CD4-positive, CD25-positive, alpha-beta regulatory T cell (primary cell): ENCODE measurements around the gene SLC27A4. TPM values are rescaled to one million over a fixed set of nuclear protein-coding genes. Genes with fewer than 3 reads are reported as not detected.
A peak's percentile ranks its signal among the peaks of the same experiment; 100 is the strongest.

ENCODE experiments used
- ATAC-seq, 2 donors: fragments of 150-1000 bp; cut with Tn5 transposase; one replicate each; pipeline ENCODE4 v1.10.0; 2021; ENCODE audit warnings: low read depth in 2 of 2, moderate number of reproducible peaks in 2 of 2, moderate library complexity in 1 of 2
- DNase-seq, 3 donors: peaks; one replicate each; pipeline versions ENCODE4 v3.0.0 to v3.0.0-alpha.2; 2012 to 2022; ENCODE audit warnings: mixed read lengths in 1 of 3
- H3K27ac ChIP-seq: one replicate; pipeline ENCODE4 v1.7.0; 2013; ENCODE audit warnings: mild to moderate bottlenecking, low read length; ENCODE audit not compliant: insufficient read depth, poor library complexity, severe bottlenecking
- H3K27me3 ChIP-seq: one replicate; pipeline ENCODE4 v1.7.0; 2013; ENCODE audit warnings: low read length; ENCODE audit not compliant: control insufficient read depth, insufficient read depth
- H3K36me3 ChIP-seq: one replicate; pipeline ENCODE4 v1.7.0; 2013; ENCODE audit warnings: mild to moderate bottlenecking, low read length, moderate library complexity; ENCODE audit not compliant: control insufficient read depth, insufficient read depth
- H3K4me1 ChIP-seq: 2 replicates; pipeline ENCODE4 v1.7.0; 2013; ENCODE audit warnings: mild to moderate bottlenecking, low read length; ENCODE audit not compliant: insufficient read depth, control insufficient read depth, poor library complexity, severe bottlenecking
- H3K4me3 ChIP-seq: one replicate; pipeline ENCODE4 v1.7.0; 2013; ENCODE audit warnings: low read depth, mild to moderate bottlenecking, low read length, moderate library complexity
- H3K9me3 ChIP-seq, 2 experiments: 1 replicate in 1 of 2; 2 replicates in 1 of 2; pipeline ENCODE4 v1.7.0; 2013; ENCODE audit warnings: low read length in 2 of 2, mild to moderate bottlenecking in 1 of 2, moderate library complexity in 1 of 2; ENCODE audit not compliant: control insufficient read depth in 2 of 2
- H3K27ac Mint-ChIP-seq, 3 donors: one replicate each; pipeline ENCODE4 v1.8.0; 2020 to 2022; ENCODE audit warnings: mild to moderate bottlenecking in 3 of 3, mixed read lengths in 3 of 3, moderate library complexity in 2 of 3
- H3K27me3 Mint-ChIP-seq: one replicate; pipeline ENCODE4 v1.8.0; 2022; ENCODE audit warnings: mild to moderate bottlenecking, mixed read lengths
- H3K36me3 Mint-ChIP-seq: one replicate; pipeline ENCODE4 v1.8.0; 2020; ENCODE audit warnings: mixed read lengths
- H3K4me1 Mint-ChIP-seq, 4 donors: one replicate each; pipeline ENCODE4 v1.8.0; 2020 to 2022; ENCODE audit warnings: mixed read lengths in 4 of 4, mild to moderate bottlenecking in 1 of 4
- H3K4me3 Mint-ChIP-seq, 4 donors: one replicate each; pipeline ENCODE4 v1.8.0; 2020 to 2022; ENCODE audit warnings: mild to moderate bottlenecking in 4 of 4, mixed read lengths in 4 of 4, moderate library complexity in 3 of 4
- H3K9me3 Mint-ChIP-seq, 7 donors: one replicate each; pipeline ENCODE4 v1.8.0; 2020 to 2022; ENCODE audit warnings: mixed read lengths in 7 of 7, mild to moderate bottlenecking in 3 of 7, moderate library complexity in 2 of 7
- polyA plus RNA-seq, 4 donors: library from polyadenylated mRNA; unstranded; fragments of 300-500 nt; fragmentation: Illumina TruSeq; gene quantifications; one replicate each; pipeline ENCODE4 v1.2.3, GENCODE V29; 2021
- total RNA-seq: library from RNA; stranded (reverse); gene quantifications from one replicate; pipeline ENCODE4 v1.2.3, GENCODE V29; 2022

SLC27A4 gene
- total and polyA plus RNA-seq, 5 donors from 2014 or later = 5.5 to 8.7 (median 7.1) TPM

GRCh38 chr9:128298535-128299482 lies 41.5 kb upstream of the SLC27A4 start:
- DNase-seq = no peak
- H3K4me3 ChIP-seq = no peak overlapping the region
- H3K36me3 Mint-ChIP-seq = peaks cover 4% of the 10 kb centered on the region
- no peak for ATAC-seq
- no peak overlapping the region for H3K4me3 Mint-ChIP-seq
- H3K27me3 Mint-ChIP-seq = no peaks in the 10 kb centered on the region
- no peak overlapping the region for H3K27ac ChIP-seq
- H3K4me1 ChIP-seq = no peaks in the 10 kb centered on the region
- no peaks in the 10 kb centered on the region for H3K27me3 ChIP-seq
- H3K36me3 ChIP-seq = no peaks in the 10 kb centered on the region
- no peak overlapping the region for H3K27ac Mint-ChIP-seq
- H3K4me1 Mint-ChIP-seq = peaks cover 0 to 4% (median 1%) of the 10 kb centered on the region in 4 donors
- H3K9me3 ChIP-seq = no peaks in the 10 kb centered on the region
- H3K9me3 Mint-ChIP-seq = no peaks in the 10 kb centered on the region

GRCh38 chr9:128304136-128304970 lies 36.0 kb upstream of the SLC27A4 start:
- Histone ChIP-seq H3K4me3 (no peak overlapping the region), H3K36me3 (peaks cover 7% of the 10 kb centered on the region), H3K4me1 (no peaks in the 10 kb centered on the region), H3K9me3 (no peaks in the 10 kb centered on the region), H3K27ac (no peak overlapping the region), H3K27me3 (no peaks in the 10 kb centered on the region)
- Mint-ChIP-seq H3K27me3 (no peaks in the 10 kb centered on the region), H3K36me3 (peaks cover 7% of the 10 kb centered on the region), H3K4me1 (peaks cover 0 to 4% (median 0%) of the 10 kb centered on the region in 4 donors), H3K27ac (peak overlapping the region; percentile 17 to 40 (median 38)), H3K9me3 (peaks cover 0 to 2% (median 0%) of the 10 kb centered on the region in 7 donors), H3K4me3 (no peak overlapping the region)
- no peak for ATAC-seq
- DNase-seq = no peak

- Histone ChIP-seq H3K27ac (no peak overlapping the region), H3K36me3 (peaks cover 13% of the 10 kb centered on the region), H3K4me1 (no peaks in the 10 kb centered on the region), H3K9me3 (no peaks in the 10 kb centered on the region), H3K27me3 (no peaks in the 10 kb centered on the region), H3K4me3 (no peak overlapping the region)
- H3K27me3 Mint-ChIP-seq = no peaks in the 10 kb centered on the region
- H3K36me3 Mint-ChIP-seq = peaks cover 8% of the 10 kb centered on the region
- peaks cover 0 to 2% (median 0%) of the 10 kb centered on the region in 7 donors for H3K9me3 Mint-ChIP-seq
- H3K27ac Mint-ChIP-seq = peak overlapping the region in 2 of 3 donors; percentile 40 to 73
- DNase-seq (no peak), ATAC-seq (no peak)
- no peak overlapping the region for H3K4me3 Mint-ChIP-seq
- H3K4me1 Mint-ChIP-seq = peaks cover 0 to 4% (median 0%) of the 10 kb centered on the region in 4 donors
Observed at GRCh38 chr9:128304971-128305288, 35.4 kb upstream of the SLC27A4 start.

GRCh38 chr9:128309551-128309950 lies 30.8 kb upstream of the SLC27A4 start:
- Mint-ChIP-seq H3K27ac (no peak overlapping the region), H3K4me3 (no peak overlapping the region), H3K4me1 (peaks cover 0 to 4% (median 0%) of the 10 kb centered on the region in 4 donors), H3K27me3 (no peaks in the 10 kb centered on the region), H3K36me3 (peaks cover 14% of the 10 kb centered on the region), H3K9me3 (peaks cover 0 to 2% (median 0%) of the 10 kb centered on the region in 7 donors)
- Histone ChIP-seq H3K36me3 (peaks cover 33% of the 10 kb centered on the region), H3K4me1 (no peaks in the 10 kb centered on the region), H3K27me3 (no peaks in the 10 kb centered on the region), H3K27ac (no peak overlapping the region), H3K9me3 (no peaks in the 10 kb centered on the region), H3K4me3 (no peak overlapping the region)
- ATAC-seq (no peak), DNase-seq (no peak)

GRCh38 chr9:128310461-128310860 lies 29.9 kb upstream of the SLC27A4 start:
- no peak for ATAC-seq
- Mint-ChIP-seq H3K4me1 (peaks cover 0 to 4% (median 0%) of the 10 kb centered on the region in 4 donors), H3K27me3 (no peaks in the 10 kb centered on the region), H3K4me3 (no peak overlapping the region), H3K9me3 (peaks cover 0 to 2% (median 0%) of the 10 kb centered on the region in 7 donors), H3K36me3 (peaks cover 18% of the 10 kb centered on the region), H3K27ac (no peak overlapping the region)
- Histone ChIP-seq H3K9me3 (no peaks in the 10 kb centered on the region), H3K4me1 (no peaks in the 10 kb centered on the region), H3K36me3 (peaks cover 38% of the 10 kb centered on the region), H3K27ac (no peak overlapping the region), H3K4me3 (no peak overlapping the region), H3K27me3 (no peaks in the 10 kb centered on the region)
- no peak for DNase-seq

- Histone ChIP-seq H3K27ac (no peak overlapping the region), H3K36me3 (peaks cover 49% of the 10 kb centered on the region), H3K27me3 (no peaks in the 10 kb centered on the region), H3K4me3 (no peak overlapping the region), H3K4me1 (no peaks in the 10 kb centered on the region), H3K9me3 (no peaks in the 10 kb centered on the region)
- DNase-seq (no peak), ATAC-seq (no peak)
- Mint-ChIP-seq H3K4me1 (peaks cover 0 to 5% (median 0%) of the 10 kb centered on the region in 4 donors), H3K4me3 (no peak overlapping the region), H3K27ac (no peak overlapping the region), H3K9me3 (no peaks in the 10 kb centered on the region), H3K27me3 (no peaks in the 10 kb centered on the region), H3K36me3 (peaks cover 16% of the 10 kb centered on the region)
Observed at GRCh38 chr9:128314697-128315096, 25.6 kb upstream of the SLC27A4 start.

GRCh38 chr9:128316421-128316820 lies 23.9 kb upstream of the SLC27A4 start:
- Histone ChIP-seq H3K9me3 (no peaks in the 10 kb centered on the region), H3K4me1 (peaks cover under 1% of the 10 kb centered on the region), H3K36me3 (peaks cover 33% of the 10 kb centered on the region), H3K27ac (no peak overlapping the region), H3K27me3 (no peaks in the 10 kb centered on the region), H3K4me3 (no peak overlapping the region)
- Mint-ChIP-seq H3K27ac (no peak overlapping the region), H3K9me3 (no peaks in the 10 kb centered on the region), H3K4me1 (peaks cover 0 to 5% (median 0%) of the 10 kb centered on the region in 4 donors), H3K4me3 (no peak overlapping the region), H3K27me3 (no peaks in the 10 kb centered on the region), H3K36me3 (peaks cover 11% of the 10 kb centered on the region)
- no peak for DNase-seq
- no peak for ATAC-seq
